Measurements from ENCODE around the gene PNPLA6. TPM values are rescaled to one million over a fixed set of nuclear protein-coding genes. Genes with fewer than 3 reads are reported as not detected.

Gene PNPLA6
- polyA plus RNA-seq, 1 donor = 45.4 TPM

DNA sequence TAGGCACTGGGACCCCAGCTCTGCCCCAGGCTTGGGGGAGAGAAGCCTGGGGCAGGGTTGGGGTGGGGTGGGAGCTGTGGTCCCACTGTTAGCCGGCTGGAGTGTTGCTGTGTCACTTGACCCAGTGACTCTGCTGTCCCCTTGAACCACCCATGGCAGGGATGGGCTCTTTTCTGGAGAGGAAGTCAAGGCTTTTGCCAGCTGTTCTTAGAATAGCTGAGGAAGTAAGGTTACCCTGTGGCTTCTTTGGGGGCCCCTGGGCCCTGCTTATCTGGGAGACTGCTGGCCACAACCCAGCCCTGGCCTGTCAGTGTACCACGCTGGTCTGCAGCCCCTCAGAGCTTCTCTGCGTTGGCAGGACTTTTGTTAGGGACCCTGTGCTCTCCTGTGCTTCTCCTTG is 9.1 kb downstream of the PNPLA6 start:
- peaks cover 41% of the 10 kb centered on the region for H3K36me3 ChIP-seq (ENCODE audit: control insufficient read depth, insufficient read depth, low read length)
- no peak overlapping the region for H3K27ac ChIP-seq (ENCODE audit: low read length)
- H3K4me1 ChIP-seq (ENCODE audit: control insufficient read depth, insufficient read depth, low read length) = no peaks in the 10 kb centered on the region
- no CpG with 5 or more reads among the region's 3 CpGs for WGBS (ENCODE audit: insufficient coverage, low lambda C conversion rate)
- no peak overlapping the region for H3K4me3 ChIP-seq (ENCODE audit: low read length)
- H3K9me3 ChIP-seq (ENCODE audit: control insufficient read depth, low read depth, low read length) = no peaks in the 10 kb centered on the region
- no peaks in the 10 kb centered on the region for H3K27me3 ChIP-seq (ENCODE audit: control insufficient read depth, insufficient read depth, low read length)
- DNase-seq = no peak

DNA sequence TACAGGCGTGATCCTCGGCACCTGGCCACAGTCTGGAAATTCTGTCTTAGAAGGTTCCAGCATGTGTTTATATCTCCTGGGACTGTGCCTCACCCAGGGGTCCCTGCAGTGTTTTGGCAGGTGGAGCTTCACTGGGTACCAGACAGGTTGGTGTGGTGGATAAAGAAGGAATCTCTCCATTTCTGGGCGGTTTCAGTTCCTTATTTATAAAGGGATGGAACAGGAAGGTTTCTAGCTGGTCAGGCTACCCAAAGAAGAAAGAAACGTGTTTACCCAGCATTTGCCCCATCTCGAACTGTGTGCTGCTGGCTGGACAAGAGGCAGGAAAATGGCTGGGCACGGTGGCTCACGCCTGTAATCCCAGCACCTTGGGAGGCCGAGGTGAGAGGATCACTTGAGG is 9.8 kb downstream of the PNPLA6 start:
- Histone ChIP-seq H3K36me3 (ENCODE audit: control insufficient read depth, insufficient read depth, low read length) (peaks cover 40% of the 10 kb centered on the region), H3K27ac (ENCODE audit: low read length) (no peak overlapping the region), H3K4me1 (ENCODE audit: control insufficient read depth, insufficient read depth, low read length) (no peaks in the 10 kb centered on the region), H3K27me3 (ENCODE audit: control insufficient read depth, insufficient read depth, low read length) (no peaks in the 10 kb centered on the region), H3K9me3 (ENCODE audit: control insufficient read depth, low read depth, low read length) (peaks cover 2% of the 10 kb centered on the region), H3K4me3 (ENCODE audit: low read length) (no peak overlapping the region)
- no CpG with 5 or more reads among the region's 8 CpGs for WGBS (ENCODE audit: insufficient coverage, low lambda C conversion rate)
- DNase-seq = no peak

DNA sequence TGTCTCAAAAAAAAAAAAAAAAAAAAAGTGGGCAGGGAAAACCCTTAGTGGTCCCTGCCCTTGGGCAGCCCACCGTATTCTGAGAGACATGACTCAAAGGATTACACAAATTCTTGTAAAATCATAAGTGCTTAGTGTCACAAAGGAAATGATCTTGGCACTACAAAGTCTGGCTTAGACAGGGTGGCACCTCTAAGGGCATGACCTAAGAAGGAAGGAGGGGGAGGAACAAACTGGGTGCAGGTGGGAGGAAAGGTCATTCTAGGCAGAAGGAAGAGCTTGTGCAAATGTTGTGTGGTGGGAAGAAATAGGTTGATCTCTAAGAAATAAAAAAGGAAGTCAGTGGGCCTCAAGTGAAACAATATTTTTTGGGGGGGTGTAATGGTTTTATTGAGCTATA is 10.4 kb downstream of the PNPLA6 start:
- WGBS (ENCODE audit: insufficient coverage, low lambda C conversion rate) = no CpG with 5 or more reads among the region's 1 CpG
- H3K36me3 ChIP-seq (ENCODE audit: control insufficient read depth, insufficient read depth, low read length) = peaks cover 37% of the 10 kb centered on the region
- no peaks in the 10 kb centered on the region for H3K27me3 ChIP-seq (ENCODE audit: control insufficient read depth, insufficient read depth, low read length)
- H3K9me3 ChIP-seq (ENCODE audit: control insufficient read depth, low read depth, low read length) = peaks cover 4% of the 10 kb centered on the region
- DNase-seq = no peak
- no peak overlapping the region for H3K4me3 ChIP-seq (ENCODE audit: low read length)
- no peak overlapping the region for H3K27ac ChIP-seq (ENCODE audit: low read length)
- no peaks in the 10 kb centered on the region for H3K4me1 ChIP-seq (ENCODE audit: control insufficient read depth, insufficient read depth, low read length)

DNA sequence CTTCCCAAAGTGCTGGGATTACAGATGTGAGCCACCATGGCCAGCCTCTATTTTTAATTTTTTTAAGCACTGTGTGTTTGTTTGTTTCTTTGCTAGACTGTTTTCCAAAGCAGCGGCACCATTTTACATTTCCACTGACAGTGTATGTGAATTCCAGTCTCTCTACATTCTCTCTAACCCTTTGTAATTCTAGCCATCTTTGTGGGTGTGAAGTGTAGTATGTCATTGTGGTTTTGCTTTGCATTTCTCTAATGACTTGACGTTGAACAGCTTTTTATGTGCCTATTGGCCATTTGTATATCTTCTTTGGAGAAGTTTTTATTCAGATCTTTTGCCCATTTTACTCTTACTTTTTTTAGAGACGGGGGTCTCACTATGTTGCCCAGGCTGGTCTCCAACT is 11.6 kb downstream of the PNPLA6 start:
- no peak overlapping the region for H3K4me3 ChIP-seq (ENCODE audit: low read length)
- 71% methylated on average over 1 of the region's 3 CpGs for WGBS (ENCODE audit: insufficient coverage, low lambda C conversion rate)

DNA sequence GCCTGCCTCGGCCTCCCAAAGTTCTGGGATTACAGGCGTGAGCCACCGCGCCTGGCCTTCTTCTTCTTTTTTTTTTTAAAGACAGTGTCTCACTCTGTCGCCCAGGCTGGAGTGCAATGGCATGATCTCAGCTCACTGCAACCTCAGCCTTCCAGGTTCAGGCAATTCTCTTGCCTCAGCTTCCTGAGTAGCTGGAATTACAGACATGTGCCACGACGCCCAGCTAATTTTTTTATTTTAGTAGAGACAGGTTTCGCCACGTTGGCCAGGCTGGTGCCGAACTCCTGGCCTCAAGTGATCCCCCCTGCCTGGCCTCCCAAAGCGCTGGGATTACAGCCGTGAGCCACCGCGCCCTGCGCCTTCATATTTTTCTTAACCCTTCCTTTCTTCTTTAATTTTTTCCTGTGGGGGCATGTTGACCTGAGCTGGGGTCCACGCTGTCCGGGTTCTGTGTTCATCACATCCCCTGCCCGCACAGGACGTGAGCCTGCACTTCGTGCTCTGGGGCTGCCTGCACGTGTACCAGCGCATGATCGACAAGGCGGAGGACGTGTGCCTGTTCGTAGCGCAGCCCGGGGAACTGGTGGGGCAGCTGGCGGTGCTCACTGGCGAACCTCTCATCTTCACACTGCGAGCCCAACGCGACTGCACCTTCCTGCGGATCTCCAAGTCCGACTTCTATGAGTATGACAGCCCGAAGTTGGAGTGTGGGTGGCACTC is 14.1 kb downstream of the PNPLA6 start:
- no peak overlapping the region for H3K4me3 ChIP-seq (ENCODE audit: low read length)
- H3K4me1 ChIP-seq (ENCODE audit: control insufficient read depth, insufficient read depth, low read length) = no peaks in the 10 kb centered on the region
- peaks cover 13% of the 10 kb centered on the region for H3K36me3 ChIP-seq (ENCODE audit: control insufficient read depth, insufficient read depth, low read length)
- WGBS (ENCODE audit: insufficient coverage, low lambda C conversion rate) = 87% methylated on average over 3 of the region's 36 CpGs
- H3K27ac ChIP-seq (ENCODE audit: low read length) = no peak overlapping the region
- peaks cover 6% of the 10 kb centered on the region for H3K9me3 ChIP-seq (ENCODE audit: control insufficient read depth, low read depth, low read length)
- DNase-seq = no peak
- no peaks in the 10 kb centered on the region for H3K27me3 ChIP-seq (ENCODE audit: control insufficient read depth, insufficient read depth, low read length)

More for the DNA sequence above, 11.6 kb downstream of the PNPLA6 start:
- H3K9me3 ChIP-seq (ENCODE audit: control insufficient read depth, low read depth, low read length) = peaks cover 4% of the 10 kb centered on the region
- DNase-seq = no peak
- no peak overlapping the region for H3K27ac ChIP-seq (ENCODE audit: low read length)
- no peaks in the 10 kb centered on the region for H3K4me1 ChIP-seq (ENCODE audit: control insufficient read depth, insufficient read depth, low read length)
- H3K36me3 ChIP-seq (ENCODE audit: control insufficient read depth, insufficient read depth, low read length) = peaks cover 25% of the 10 kb centered on the region
- H3K27me3 ChIP-seq (ENCODE audit: control insufficient read depth, insufficient read depth, low read length) = no peaks in the 10 kb centered on the region

DNA sequence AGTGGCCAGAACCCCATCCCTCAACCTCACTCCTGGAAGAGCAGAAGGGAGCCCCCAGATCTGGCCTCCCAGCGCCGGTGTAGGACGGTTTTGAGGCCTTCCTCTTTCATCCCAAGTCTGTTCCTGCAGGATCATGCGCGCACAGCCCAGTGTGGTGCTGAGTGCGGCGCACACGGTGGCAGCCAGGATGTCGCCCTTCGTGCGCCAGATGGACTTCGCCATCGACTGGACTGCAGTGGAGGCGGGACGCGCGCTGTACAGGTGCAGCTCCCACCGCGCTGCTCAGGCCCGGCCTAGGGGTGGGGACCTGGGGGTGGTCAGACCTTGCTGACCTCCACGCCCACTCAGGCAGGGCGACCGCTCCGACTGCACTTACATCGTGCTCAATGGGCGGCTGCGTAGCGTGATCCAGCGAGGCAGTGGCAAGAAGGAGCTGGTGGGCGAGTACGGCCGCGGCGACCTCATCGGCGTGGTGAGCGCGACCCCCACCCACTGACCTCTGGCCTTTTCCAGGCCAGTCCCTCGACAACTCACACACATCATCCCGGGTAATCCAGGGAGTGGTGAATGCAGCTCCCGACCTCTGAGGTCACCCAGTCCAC is 14.8 kb downstream of the PNPLA6 start:
- no peaks in the 10 kb centered on the region for H3K4me1 ChIP-seq (ENCODE audit: control insufficient read depth, insufficient read depth, low read length)
- no CpG with 5 or more reads among the region's 41 CpGs for WGBS (ENCODE audit: insufficient coverage, low lambda C conversion rate)
- peaks cover 15% of the 10 kb centered on the region for H3K36me3 ChIP-seq (ENCODE audit: control insufficient read depth, insufficient read depth, low read length)
- no peak overlapping the region for H3K4me3 ChIP-seq (ENCODE audit: low read length)
- no peak for DNase-seq
- no peaks in the 10 kb centered on the region for H3K27me3 ChIP-seq (ENCODE audit: control insufficient read depth, insufficient read depth, low read length)
- H3K9me3 ChIP-seq (ENCODE audit: control insufficient read depth, low read depth, low read length) = peaks cover 12% of the 10 kb centered on the region
- H3K27ac ChIP-seq (ENCODE audit: low read length) = no peak overlapping the region

DNA sequence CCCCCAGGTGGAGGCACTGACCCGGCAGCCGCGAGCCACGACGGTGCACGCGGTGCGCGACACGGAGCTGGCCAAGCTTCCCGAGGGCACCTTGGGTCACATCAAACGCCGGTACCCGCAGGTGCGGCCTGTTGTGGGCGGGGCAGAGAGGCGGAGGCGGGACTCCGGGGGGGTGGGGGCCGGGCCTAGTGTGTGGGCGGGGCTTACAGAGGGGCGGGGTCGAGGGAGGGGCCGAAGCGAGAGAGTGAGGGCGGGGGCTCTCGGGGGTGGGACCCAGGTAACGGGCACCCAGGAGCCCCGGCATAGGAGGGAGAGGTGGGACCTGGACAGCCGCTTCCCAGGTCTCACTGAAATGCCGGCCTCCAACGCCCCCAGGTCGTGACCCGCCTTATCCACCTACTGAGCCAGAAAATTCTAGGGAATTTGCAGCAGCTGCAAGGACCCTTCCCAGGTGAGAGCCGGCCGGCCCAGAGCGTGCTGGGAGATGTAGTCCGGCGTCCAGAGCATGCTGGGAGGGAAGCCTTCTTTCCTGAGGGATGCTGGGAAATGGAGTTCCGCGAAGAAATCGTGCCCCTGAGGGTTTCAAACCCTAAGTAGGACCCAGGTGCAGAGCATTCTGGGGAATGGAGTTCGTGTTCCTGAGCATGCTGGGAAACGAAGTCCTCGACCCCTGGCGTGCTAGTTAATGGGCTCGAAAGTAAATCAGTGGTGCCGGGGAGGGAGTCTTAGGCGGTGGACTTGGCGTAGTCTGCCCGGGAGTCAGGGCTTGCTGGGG is 15.7 kb downstream of the PNPLA6 start:
- H3K4me1 ChIP-seq (ENCODE audit: control insufficient read depth, insufficient read depth, low read length) = no peaks in the 10 kb centered on the region
- peaks cover 12% of the 10 kb centered on the region for H3K9me3 ChIP-seq (ENCODE audit: control insufficient read depth, low read depth, low read length)
- H3K4me3 ChIP-seq (ENCODE audit: low read length) = peak overlapping the region; percentile 44
- WGBS (ENCODE audit: insufficient coverage, low lambda C conversion rate) = no CpG with 5 or more reads among the region's 51 CpGs
- DNase-seq = peak; percentile 93 to 96
- peaks cover 22% of the 10 kb centered on the region for H3K36me3 ChIP-seq (ENCODE audit: control insufficient read depth, insufficient read depth, low read length)
- H3K27me3 ChIP-seq (ENCODE audit: control insufficient read depth, insufficient read depth, low read length) = no peaks in the 10 kb centered on the region
- H3K27ac ChIP-seq (ENCODE audit: low read length) = no peak overlapping the region

DNA sequence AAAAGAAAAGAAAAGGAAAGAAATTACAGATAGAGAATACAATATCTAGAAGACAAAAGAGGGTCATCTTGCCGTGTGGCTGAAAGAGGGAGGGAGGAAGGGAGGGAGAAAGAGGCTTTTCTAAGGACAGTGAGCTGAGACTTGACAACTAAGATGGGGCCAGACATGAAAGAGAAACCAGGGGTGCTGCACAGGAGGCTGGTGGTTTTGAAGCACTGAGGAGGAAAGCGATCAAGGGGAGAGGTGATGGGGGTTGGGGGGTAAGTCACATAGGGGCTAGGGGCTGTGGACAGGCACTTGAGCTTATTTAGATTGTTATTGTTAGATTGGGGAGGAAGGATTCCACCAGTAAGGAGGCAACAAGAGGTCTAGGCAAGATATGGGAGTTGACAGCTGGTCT is 17.3 kb downstream of the PNPLA6 start:
- Histone ChIP-seq H3K9me3 (ENCODE audit: control insufficient read depth, low read depth, low read length) (peaks cover 15% of the 10 kb centered on the region), H3K36me3 (ENCODE audit: control insufficient read depth, insufficient read depth, low read length) (peaks cover 36% of the 10 kb centered on the region), H3K27ac (ENCODE audit: low read length) (no peak overlapping the region), H3K27me3 (ENCODE audit: control insufficient read depth, insufficient read depth, low read length) (no peaks in the 10 kb centered on the region), H3K4me3 (ENCODE audit: low read length) (no peak overlapping the region), H3K4me1 (ENCODE audit: control insufficient read depth, insufficient read depth, low read length) (no peaks in the 10 kb centered on the region)
- WGBS (ENCODE audit: insufficient coverage, low lambda C conversion rate) = 0% methylated on average over 1 of the region's 2 CpGs
- no peak for DNase-seq

DNA sequence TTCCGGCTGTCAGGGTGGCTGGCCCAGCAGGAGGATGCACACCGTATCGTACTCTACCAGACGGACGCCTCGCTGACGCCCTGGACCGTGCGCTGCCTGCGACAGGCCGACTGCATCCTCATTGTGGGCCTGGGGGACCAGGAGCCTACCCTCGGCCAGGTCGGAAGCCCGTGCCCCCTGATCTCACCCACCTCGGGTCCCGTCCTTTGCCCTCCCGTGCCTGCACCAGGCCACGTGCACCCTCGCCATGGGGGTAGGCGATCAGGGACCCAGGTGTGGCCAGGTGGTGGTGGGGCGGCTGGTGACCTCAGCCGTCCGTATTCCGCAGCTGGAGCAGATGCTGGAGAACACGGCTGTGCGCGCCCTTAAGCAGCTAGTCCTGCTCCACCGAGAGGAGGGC is 19.0 kb downstream of the PNPLA6 start:
- Histone ChIP-seq H3K4me3 (ENCODE audit: low read length) (no peak overlapping the region), H3K4me1 (ENCODE audit: control insufficient read depth, insufficient read depth, low read length) (no peaks in the 10 kb centered on the region), H3K36me3 (ENCODE audit: control insufficient read depth, insufficient read depth, low read length) (peaks cover 49% of the 10 kb centered on the region), H3K9me3 (ENCODE audit: control insufficient read depth, low read depth, low read length) (peaks cover 15% of the 10 kb centered on the region), H3K27me3 (ENCODE audit: control insufficient read depth, insufficient read depth, low read length) (no peaks in the 10 kb centered on the region), H3K27ac (ENCODE audit: low read length) (no peak overlapping the region)
- no CpG with 5 or more reads among the region's 28 CpGs for WGBS (ENCODE audit: insufficient coverage, low lambda C conversion rate)
- no peak for DNase-seq

DNA sequence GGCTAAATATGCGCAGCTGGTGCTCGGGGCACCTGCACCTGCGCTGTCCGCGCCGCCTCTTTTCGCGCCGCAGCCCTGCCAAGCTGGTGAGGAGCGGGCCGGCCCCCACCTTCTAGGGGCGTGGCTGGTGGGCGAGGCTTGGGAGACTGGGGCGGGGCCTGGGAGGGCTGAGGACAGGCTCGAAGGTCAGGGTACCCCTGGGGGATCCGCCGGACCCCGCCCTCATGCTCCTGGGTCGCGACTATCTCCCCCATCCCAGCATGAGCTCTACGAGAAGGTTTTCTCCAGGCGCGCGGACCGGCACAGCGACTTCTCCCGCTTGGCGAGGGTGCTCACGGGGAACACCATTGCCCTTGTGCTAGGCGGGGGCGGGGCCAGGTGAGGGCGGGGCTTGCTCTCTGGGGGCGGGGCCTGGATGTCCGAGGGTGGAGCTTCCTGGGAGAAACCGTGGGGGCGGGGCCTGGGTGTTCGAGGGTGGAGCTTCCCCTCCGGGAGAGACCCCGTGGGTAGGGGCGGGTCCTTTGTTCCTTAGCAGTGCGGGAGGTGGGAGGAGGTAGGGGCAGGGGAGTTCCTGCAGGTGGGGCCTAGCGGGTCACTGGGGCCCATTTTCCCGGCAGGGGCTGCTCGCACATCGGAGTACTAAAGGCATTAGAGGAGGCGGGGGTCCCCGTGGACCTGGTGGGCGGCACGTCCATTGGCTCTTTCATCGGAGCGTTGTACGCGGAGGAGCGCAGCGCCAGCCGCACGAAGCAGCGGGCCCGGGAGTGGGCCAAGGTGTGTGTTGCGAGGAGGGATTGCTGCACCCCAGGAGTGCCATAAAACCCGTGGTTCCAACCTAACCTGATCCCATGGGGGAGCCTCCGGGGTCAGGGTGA is 19.7 kb downstream of the PNPLA6 start:
- no peak for DNase-seq
- Histone ChIP-seq H3K4me3 (ENCODE audit: low read length) (no peak overlapping the region), H3K36me3 (ENCODE audit: control insufficient read depth, insufficient read depth, low read length) (peaks cover 48% of the 10 kb centered on the region), H3K4me1 (ENCODE audit: control insufficient read depth, insufficient read depth, low read length) (no peaks in the 10 kb centered on the region), H3K9me3 (ENCODE audit: control insufficient read depth, low read depth, low read length) (peaks cover 14% of the 10 kb centered on the region), H3K27me3 (ENCODE audit: control insufficient read depth, insufficient read depth, low read length) (no peaks in the 10 kb centered on the region), H3K27ac (ENCODE audit: low read length) (no peak overlapping the region)
- no CpG with 5 or more reads among the region's 62 CpGs for WGBS (ENCODE audit: insufficient coverage, low lambda C conversion rate)
